Panc1 (cell line): ENCODE results near the gene MEF2A. TPM values are rescaled to one million over a fixed set of nuclear protein-coding genes. Genes with fewer than 3 reads are reported as not detected.

Source experiments
- ATAC-seq: fragments of 200-7000 bp; cut with Tn5 transposase; 2 replicates; pipeline ENCODE4 v1.9.1; 2020; ENCODE audit warnings: mild to moderate bottlenecking, moderate library complexity
- BruUV-seq: library from RNA; stranded (reverse); fragments of 400-500 nt; replicated peaks from 2 replicates; lab custom pipeline; 2021; lab: Mats Ljungman, UMichigan
- CTCF ChIA-PET: fragments of 300-600 bp; sonication (Branson Sonifier 250); formaldehyde crosslinking; loops from one replicate; lab custom pipeline; 2022; ENCODE audit warnings: antibody characterized with exemption; lab: Charles Lee
- POLR2A ChIA-PET: fragments of 300-600 bp; sonication (Branson Sonifier 250); formaldehyde crosslinking; loops from one replicate; lab custom pipeline; 2022; ENCODE audit warnings: antibody characterized with exemption; lab: Charles Lee
- DNase-seq: peaks from one replicate; pipeline ENCODE4 v3.0.0-alpha.2; 2010; ENCODE audit warnings: low read depth, low spot score
- H3K27ac ChIP-seq: 2 replicates; pipeline ENCODE4 v1.5.1; 2011; ENCODE audit warnings: mild to moderate bottlenecking, low read length, inconsistent platforms
- H3K27me3 ChIP-seq: fragments of 200-500 bp; sonication (Bioruptor generic); 2 replicates; pipeline ENCODE4 v1.6.0; 2014; ENCODE audit warnings: low read length, inconsistent platforms; ENCODE audit not compliant: control insufficient read depth, insufficient read depth
- H3K36me3 ChIP-seq: fragments of 200-500 bp; sonication (Bioruptor generic); 2 replicates; pipeline ENCODE4 v1.5.1; 2014; ENCODE audit warnings: inconsistent platforms, mild to moderate bottlenecking, low read length, moderate library complexity; ENCODE audit not compliant: control insufficient read depth, insufficient read depth
- H3K4me1 ChIP-seq: 2 replicates; pipeline ENCODE4 v1.5.1; 2011; ENCODE audit warnings: inconsistent platforms, mild to moderate bottlenecking, low read length, moderate library complexity; ENCODE audit not compliant: control insufficient read depth, insufficient read depth
- H3K4me3 ChIP-seq, 2 experiments: 2 replicates each; pipeline ENCODE4 v1.5.1; 2011 to 2012; ENCODE audit warnings: low read depth in 2 of 2, low read length in 2 of 2, mild to moderate bottlenecking in 2 of 2, inconsistent platforms in 1 of 2, moderate library complexity in 1 of 2
- H3K9me3 ChIP-seq: fragments of 200-500 bp; sonication (Bioruptor generic); 2 replicates; pipeline ENCODE4 v1.5.1; 2014; ENCODE audit warnings: low read depth, mild to moderate bottlenecking, inconsistent platforms, low read length, moderate library complexity; ENCODE audit not compliant: control insufficient read depth, insufficient read depth
- CTCF ChIP-seq: fragments of 450-650 bp; IDR thresholded peaks from 2 replicates; pipeline ENCODE4 v1.5.1; 2017; ENCODE audit warnings: mild to moderate bottlenecking
- POLR2AphosphoS5 ChIP-seq: IDR thresholded peaks from 2 replicates; pipeline ENCODE4 v1.6.1; 2012; ENCODE audit warnings: mild to moderate bottlenecking, low read depth, low read length, moderate library complexity
- REST ChIP-seq, 2 experiments: IDR thresholded peaks; 2 replicates each; pipeline ENCODE4 v1.6.1; 2011 to 2012; ENCODE audit warnings: low read depth in 2 of 2, control low read depth in 1 of 2, low read length in 1 of 2, mild to moderate bottlenecking in 1 of 2, moderate library complexity in 1 of 2; ENCODE audit not compliant: insufficient read depth in 1 of 2
- SIN3A ChIP-seq: IDR thresholded peaks from 2 replicates; pipeline ENCODE4 v1.6.1; 2012; ENCODE audit warnings: low read depth, mild to moderate bottlenecking, low read length, moderate library complexity, borderline replicate concordance; ENCODE audit not compliant: insufficient read depth
- TCF7L2 ChIP-seq: IDR thresholded peaks from 2 replicates; pipeline ENCODE4 v1.6.1; 2011; ENCODE audit warnings: mild to moderate bottlenecking, low read depth, low read length, inconsistent platforms
- in situ Hi-C: cut with HindIII; loops from 2 replicates; pipeline ENCODE4 v1.10.0; 2016; ENCODE audit warnings: low sequenced_read_pairs, low pct_unique_long_range_greater_than_20kb
- intact Hi-C: fragments of 100-400 bp; cut with micrococcal nuclease; formaldehyde crosslinking; loops from one replicate; pipeline ENCODE4 v1.10.0; 2022; ENCODE audit not compliant: unreplicated experiment
- total RNA-seq: library from RNA; stranded (reverse); gene quantifications from one replicate; pipeline ENCODE4 v1.2.1, GENCODE V29; 2021; ENCODE audit not compliant: unreplicated experiment

The MEF2A gene
- total RNA-seq, 1 experiment from 2014 or later = 31.1 TPM

- ChIA-PET CTCF (no interaction called here), POLR2A (no interaction called here)
- in situ Hi-C loops (no loop called here), intact Hi-C loops (no loop called here)
- ATAC-seq = no peak
- no TSS peak for BruUV-seq
- H3K27ac ChIP-seq = no peak overlapping the region
- DNase-seq = no peak
- H3K27me3 ChIP-seq = no peaks in the 10 kb centered on the region
- H3K36me3 ChIP-seq = no peaks in the 10 kb centered on the region
- no peaks in the 10 kb centered on the region for H3K9me3 ChIP-seq
- H3K4me1 ChIP-seq = no peaks in the 10 kb centered on the region
- H3K4me3 ChIP-seq = no peak overlapping the region
- TF ChIP-seq SIN3A = no peak
- no peak for TF ChIP-seq POLR2AphosphoS5
- no peak for TF ChIP-seq TCF7L2
- TF ChIP-seq REST (IDR thresholded peaks at IDR 0.05; ENCODE audit: insufficient read depth in 1 of 2, low read depth in 2 of 2, low read length in 1 of 2) = no peak
- no peak for TF ChIP-seq CTCF
Measured at GRCh38 chr15:99556578-99556977, 9.2 kb upstream of the MEF2A start.

- intact Hi-C loops (no loop called here), in situ Hi-C loops (no loop called here)
- Histone ChIP-seq H3K9me3 (no peaks in the 10 kb centered on the region), H3K27ac (no peak overlapping the region), H3K4me1 (no peaks in the 10 kb centered on the region), H3K36me3 (no peaks in the 10 kb centered on the region), H3K27me3 (no peaks in the 10 kb centered on the region), H3K4me3 (no peak overlapping the region)
- ChIA-PET POLR2A (no interaction called here), CTCF (interaction anchor here (0.6 kb wide), 1 partner anchor 285 kb away, joined by 6 read pairs; no protein-coding TSS in a partner anchor)
- no peak for TF ChIP-seq REST (IDR thresholded peaks at IDR 0.05; ENCODE audit: insufficient read depth in 1 of 2, low read depth in 2 of 2, low read length in 1 of 2)
- TF ChIP-seq POLR2AphosphoS5 = no peak
- no peak for TF ChIP-seq TCF7L2
- no peak for TF ChIP-seq SIN3A
- no peak for TF ChIP-seq CTCF
- no TSS peak for BruUV-seq
- ATAC-seq = no peak
- DNase-seq = no peak
Measured at GRCh38 chr15:99558084-99558483, 7.7 kb upstream of the MEF2A start.
